ENCODE measurements around the gene NOP58.

DNA sequence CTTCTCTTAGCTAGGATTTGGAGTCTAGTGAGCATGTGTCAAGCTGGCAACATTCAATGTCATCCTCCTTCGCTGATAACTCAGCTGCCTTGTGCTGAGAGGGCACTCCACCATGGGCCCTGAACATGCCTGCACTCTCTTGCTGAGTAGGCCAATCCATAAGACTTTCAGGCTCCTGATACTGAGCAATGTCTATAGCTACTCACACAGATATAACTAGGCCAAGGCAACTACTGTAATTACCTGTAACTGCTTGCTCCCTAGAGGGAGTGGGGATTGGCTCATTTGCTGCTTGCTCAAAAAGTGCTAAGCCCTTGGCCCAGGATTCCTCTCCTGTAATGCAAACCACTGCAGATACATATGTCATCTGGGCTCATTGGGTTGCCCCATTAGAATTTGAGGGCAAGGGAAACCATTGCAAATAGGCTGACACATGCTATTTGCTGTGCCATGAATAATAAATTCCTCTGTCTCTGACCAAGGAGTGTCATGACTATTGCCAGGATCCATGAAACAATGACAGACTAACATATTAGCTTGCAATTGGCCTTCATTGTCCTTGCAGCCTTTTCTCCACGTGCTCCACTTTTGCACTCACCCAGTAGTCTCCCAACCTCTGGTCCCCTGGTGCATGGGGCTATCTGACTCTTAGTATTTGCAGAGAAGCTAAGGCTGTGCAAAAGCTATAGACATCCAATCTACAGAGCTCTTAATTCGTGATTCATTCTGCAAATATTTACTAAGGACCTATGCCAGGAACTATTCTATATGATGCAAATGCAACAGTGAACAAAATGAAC lies 73.7 kb downstream of the NOP58 start:
- TF ChIP-seq, protein P1, sequence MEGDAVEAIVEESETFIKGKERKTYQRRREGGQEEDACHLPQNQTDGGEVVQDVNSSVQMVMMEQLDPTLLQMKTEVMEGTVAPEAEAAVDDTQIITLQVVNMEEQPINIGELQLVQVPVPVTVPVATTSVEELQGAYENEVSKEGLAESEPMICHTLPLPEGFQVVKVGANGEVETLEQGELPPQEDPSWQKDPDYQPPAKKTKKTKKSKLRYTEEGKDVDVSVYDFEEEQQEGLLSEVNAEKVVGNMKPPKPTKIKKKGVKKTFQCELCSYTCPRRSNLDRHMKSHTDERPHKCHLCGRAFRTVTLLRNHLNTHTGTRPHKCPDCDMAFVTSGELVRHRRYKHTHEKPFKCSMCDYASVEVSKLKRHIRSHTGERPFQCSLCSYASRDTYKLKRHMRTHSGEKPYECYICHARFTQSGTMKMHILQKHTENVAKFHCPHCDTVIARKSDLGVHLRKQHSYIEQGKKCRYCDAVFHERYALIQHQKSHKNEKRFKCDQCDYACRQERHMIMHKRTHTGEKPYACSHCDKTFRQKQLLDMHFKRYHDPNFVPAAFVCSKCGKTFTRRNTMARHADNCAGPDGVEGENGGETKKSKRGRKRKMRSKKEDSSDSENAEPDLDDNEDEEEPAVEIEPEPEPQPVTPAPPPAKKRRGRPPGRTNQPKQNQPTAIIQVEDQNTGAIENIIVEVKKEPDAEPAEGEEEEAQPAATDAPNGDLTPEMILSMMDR (IDR thresholded peaks at IDR 0.05; ENCODE audit: insufficient read depth, low read length), result no peak
- TF ChIP-seq, protein P2, sequence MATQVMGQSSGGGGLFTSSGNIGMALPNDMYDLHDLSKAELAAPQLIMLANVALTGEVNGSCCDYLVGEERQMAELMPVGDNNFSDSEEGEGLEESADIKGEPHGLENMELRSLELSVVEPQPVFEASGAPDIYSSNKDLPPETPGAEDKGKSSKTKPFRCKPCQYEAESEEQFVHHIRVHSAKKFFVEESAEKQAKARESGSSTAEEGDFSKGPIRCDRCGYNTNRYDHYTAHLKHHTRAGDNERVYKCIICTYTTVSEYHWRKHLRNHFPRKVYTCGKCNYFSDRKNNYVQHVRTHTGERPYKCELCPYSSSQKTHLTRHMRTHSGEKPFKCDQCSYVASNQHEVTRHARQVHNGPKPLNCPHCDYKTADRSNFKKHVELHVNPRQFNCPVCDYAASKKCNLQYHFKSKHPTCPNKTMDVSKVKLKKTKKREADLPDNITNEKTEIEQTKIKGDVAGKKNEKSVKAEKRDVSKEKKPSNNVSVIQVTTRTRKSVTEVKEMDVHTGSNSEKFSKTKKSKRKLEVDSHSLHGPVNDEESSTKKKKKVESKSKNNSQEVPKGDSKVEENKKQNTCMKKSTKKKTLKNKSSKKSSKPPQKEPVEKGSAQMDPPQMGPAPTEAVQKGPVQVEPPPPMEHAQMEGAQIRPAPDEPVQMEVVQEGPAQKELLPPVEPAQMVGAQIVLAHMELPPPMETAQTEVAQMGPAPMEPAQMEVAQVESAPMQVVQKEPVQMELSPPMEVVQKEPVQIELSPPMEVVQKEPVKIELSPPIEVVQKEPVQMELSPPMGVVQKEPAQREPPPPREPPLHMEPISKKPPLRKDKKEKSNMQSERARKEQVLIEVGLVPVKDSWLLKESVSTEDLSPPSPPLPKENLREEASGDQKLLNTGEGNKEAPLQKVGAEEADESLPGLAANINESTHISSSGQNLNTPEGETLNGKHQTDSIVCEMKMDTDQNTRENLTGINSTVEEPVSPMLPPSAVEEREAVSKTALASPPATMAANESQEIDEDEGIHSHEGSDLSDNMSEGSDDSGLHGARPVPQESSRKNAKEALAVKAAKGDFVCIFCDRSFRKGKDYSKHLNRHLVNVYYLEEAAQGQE (IDR thresholded peaks at IDR 0.05; ENCODE audit: insufficient replicate concordance, low read depth), result no peak
- no peak for TF ChIP-seq POLR2AphosphoS5 (IDR thresholded peaks at IDR 0.05; ENCODE audit: low read depth)
- no peak for TF ChIP-seq GABPA (IDR thresholded peaks at IDR 0.05; ENCODE audit: low read depth)
- TF ChIP-seq SPI1 (IDR thresholded peaks at IDR 0.05; ENCODE audit: borderline replicate concordance, low read depth), result no peak

Data from HL-60 (cell line).